PC-3 (cell line): ENCODE data around the gene IL3.

ENCODE experiments used
- CTCF ChIP-seq: fragments of 300-600 bp; sonication (generic); conservative IDR thresholded peaks from 2 replicates; pipeline ENCODE4 v1.5.1; 2017; ENCODE audit warnings: antibody characterized with exemption, low read depth, mild to moderate bottlenecking, low read length
- EZH2 ChIP-seq: fragments of 300-600 bp; sonication (generic); IDR thresholded peaks from one replicate; pipeline ENCODE4 v1.6.1; 2017; ENCODE audit warnings: antibody characterized with exemption, mild to moderate bottlenecking, low read length; ENCODE audit not compliant: unreplicated experiment
- EZH2phosphoT487 ChIP-seq: fragments of 300-600 bp; sonication (generic); IDR thresholded peaks from 2 replicates; pipeline ENCODE4 v1.6.1; 2018; ENCODE audit warnings: mild to moderate bottlenecking, antibody characterized with exemption, low read length, borderline replicate concordance

GRCh38 chr5:132021654-132022053 lies 38.8 kb upstream of the IL3 start:
- TF ChIP-seq CTCF (no peak), EZH2phosphoT487 (no peak), EZH2 (no peak)
